Peyer's patch (tissue), 4 donors: ENCODE results near the gene TIMM17A. TPM values are rescaled to one million over a fixed set of nuclear protein-coding genes. Genes with fewer than 3 reads are reported as not detected.

Experiments used
- DNase-seq, 3 donors: peaks; one replicate each; pipeline ENCODE4 v3.0.0-alpha.2; 2017 to 2019
- H3K27ac ChIP-seq, 4 donors: fragments of 200-600 bp; sonication (generic); one replicate each; pipeline ENCODE4 v1.5.1; 2016 to 2019
- H3K27me3 ChIP-seq, 2 donors: fragments of 200-600 bp; sonication (generic); one replicate each; pipeline ENCODE4 v1.5.1; 2019
- H3K36me3 ChIP-seq, 3 donors: fragments of 200-600 bp; sonication (generic); one replicate each; pipeline ENCODE4 v1.5.1; 2016 to 2019
- H3K4me1 ChIP-seq, 4 donors: fragments of 200-600 bp; sonication (generic); one replicate each; pipeline ENCODE4 v1.5.1; 2016 to 2019
- H3K4me3 ChIP-seq, 4 donors: fragments of 200-600 bp; sonication (generic); 1 replicate in 3 of 4; 2 replicates in 1 of 4; pipeline ENCODE4 v1.5.1; 2016 to 2019; ENCODE audit warnings: mild to moderate bottlenecking in 1 of 4
- H3K9me3 ChIP-seq, 4 donors: fragments of 200-600 bp; sonication (generic); one replicate each; pipeline ENCODE4 v1.5.1; 2016 to 2019; ENCODE audit warnings: mild to moderate bottlenecking in 1 of 4
- CTCF ChIP-seq, 6 experiments: fragments of 450-650 bp in 4 of 6; fragments of 200-600 bp in 2 of 6; sonication (generic) in 1 of 6; IDR thresholded peaks; one replicate each; pipeline ENCODE4 v1.5.1; 2017 to 2019; ENCODE audit warnings: antibody characterized with exemption in 6 of 6, mild to moderate bottlenecking in 3 of 6, moderate library complexity in 1 of 6
- POLR2A ChIP-seq, 2 donors: fragments of 450-650 bp; IDR thresholded peaks; one replicate each; pipeline ENCODE4 v1.5.1; 2017; ENCODE audit warnings: antibody characterized with exemption in 2 of 2, mild to moderate bottlenecking in 2 of 2, moderate library complexity in 2 of 2
- total RNA-seq, 4 donors: library from RNA; depleted of rRNA; stranded (reverse); fragments of >200 nt; gene quantifications; one replicate each; pipeline ENCODE4 v1.1.0, GENCODE V29; 2016

Gene TIMM17A
- total RNA-seq, 4 donors from 2014 or later: 20.6 to 31.0 (median 21.6) TPM

GRCh38 chr1:201941420-201942128, 13.7 kb upstream of the TIMM17A start:
- peak overlapping the region in 3 of 4 donors; percentile 34 to 52 (median 49) for H3K27ac ChIP-seq
- H3K9me3 ChIP-seq: no peaks in the 10 kb centered on the region
- H3K4me1 ChIP-seq: no peaks in the 10 kb centered on the region
- DNase-seq: no peak
- no peaks in the 10 kb centered on the region for H3K36me3 ChIP-seq
- TF ChIP-seq CTCF (IDR thresholded peaks at IDR 0.05) (no peak), POLR2A (IDR thresholded peaks at IDR 0.05) (no peak)
- H3K27me3 ChIP-seq: no peaks in the 10 kb centered on the region
- peak overlapping the region in 2 of 4 donors; percentile 14 to 59 for H3K4me3 ChIP-seq

GRCh38 chr1:201942129-201942495, 13.2 kb upstream of the TIMM17A start:
- TF ChIP-seq CTCF (IDR thresholded peaks at IDR 0.05) (no peak), POLR2A (IDR thresholded peaks at IDR 0.05) (no peak)
- no peaks in the 10 kb centered on the region for H3K9me3 ChIP-seq
- H3K4me3 ChIP-seq: peak overlapping the region in 2 of 4 donors; percentile 14 to 59
- no peak for DNase-seq
- peak overlapping the region in 3 of 4 donors; percentile 34 to 52 (median 49) for H3K27ac ChIP-seq
- H3K27me3 ChIP-seq: no peaks in the 10 kb centered on the region
- H3K36me3 ChIP-seq: no peaks in the 10 kb centered on the region
- H3K4me1 ChIP-seq: no peaks in the 10 kb centered on the region

- H3K36me3 ChIP-seq: no peaks in the 10 kb centered on the region
- no peaks in the 10 kb centered on the region for H3K4me1 ChIP-seq
- TF ChIP-seq POLR2A (IDR thresholded peaks at IDR 0.05) (no peak), CTCF (IDR thresholded peaks at IDR 0.05) (no peak)
- no peaks in the 10 kb centered on the region for H3K27me3 ChIP-seq
- peak overlapping the region in 3 of 4 donors; percentile 22 to 88 (median 31) for H3K27ac ChIP-seq
- no peak for DNase-seq
- no peaks in the 10 kb centered on the region for H3K9me3 ChIP-seq
- H3K4me3 ChIP-seq: peak overlapping the region; percentile 15 to 59 (median 34)
These were observed 11.3 kb upstream of the TIMM17A start for GRCh38 chr1:201944002-201944401.

GRCh38 chr1:201944639-201945038, 10.7 kb upstream of the TIMM17A start:
- TF ChIP-seq POLR2A (IDR thresholded peaks at IDR 0.05): no peak
- H3K27ac ChIP-seq: peak overlapping the region in 3 of 4 donors; percentile 31 to 88 (median 67)
- H3K36me3 ChIP-seq: no peaks in the 10 kb centered on the region
- no peaks in the 10 kb centered on the region for H3K4me1 ChIP-seq
- DNase-seq: no peak
- H3K27me3 ChIP-seq: no peaks in the 10 kb centered on the region
- H3K9me3 ChIP-seq: no peaks in the 10 kb centered on the region
- peak overlapping the region; percentile 18 to 59 (median 34) for H3K4me3 ChIP-seq

GRCh38 chr1:201945157-201945556, 10.1 kb upstream of the TIMM17A start:
- no peaks in the 10 kb centered on the region for H3K4me1 ChIP-seq
- H3K27me3 ChIP-seq: no peaks in the 10 kb centered on the region
- no peaks in the 10 kb centered on the region for H3K9me3 ChIP-seq
- H3K27ac ChIP-seq: peak overlapping the region; percentile 45 to 88 (median 62)
- peak overlapping the region; percentile 18 to 59 (median 42) for H3K4me3 ChIP-seq
- no peak for DNase-seq
- H3K36me3 ChIP-seq: no peaks in the 10 kb centered on the region
- TF ChIP-seq CTCF (IDR thresholded peaks at IDR 0.05) (peak in 1 of 6 experiments; percentile 18), POLR2A (IDR thresholded peaks at IDR 0.05) (no peak)

- no peak for DNase-seq
- TF ChIP-seq POLR2A (IDR thresholded peaks at IDR 0.05) (no peak), CTCF (IDR thresholded peaks at IDR 0.05) (no peak)
- Histone ChIP-seq H3K27me3 (no peaks in the 10 kb centered on the region), H3K4me1 (no peaks in the 10 kb centered on the region), H3K27ac (peak overlapping the region; percentile 45 to 88 (median 62)), H3K36me3 (no peaks in the 10 kb centered on the region), H3K9me3 (no peaks in the 10 kb centered on the region), H3K4me3 (peak overlapping the region; percentile 18 to 59 (median 42))
These were observed 9.5 kb upstream of the TIMM17A start for GRCh38 chr1:201945863-201946223.
